Globus pallidus (tissue), 1 donor: ENCODE data around the gene ITPR1.

Experiments used
- DNase-seq: peaks from one replicate; pipeline ENCODE4 v3.0.0-alpha.2; 2015; ENCODE audit warnings: low spot score

Gene ITPR1

DNA sequence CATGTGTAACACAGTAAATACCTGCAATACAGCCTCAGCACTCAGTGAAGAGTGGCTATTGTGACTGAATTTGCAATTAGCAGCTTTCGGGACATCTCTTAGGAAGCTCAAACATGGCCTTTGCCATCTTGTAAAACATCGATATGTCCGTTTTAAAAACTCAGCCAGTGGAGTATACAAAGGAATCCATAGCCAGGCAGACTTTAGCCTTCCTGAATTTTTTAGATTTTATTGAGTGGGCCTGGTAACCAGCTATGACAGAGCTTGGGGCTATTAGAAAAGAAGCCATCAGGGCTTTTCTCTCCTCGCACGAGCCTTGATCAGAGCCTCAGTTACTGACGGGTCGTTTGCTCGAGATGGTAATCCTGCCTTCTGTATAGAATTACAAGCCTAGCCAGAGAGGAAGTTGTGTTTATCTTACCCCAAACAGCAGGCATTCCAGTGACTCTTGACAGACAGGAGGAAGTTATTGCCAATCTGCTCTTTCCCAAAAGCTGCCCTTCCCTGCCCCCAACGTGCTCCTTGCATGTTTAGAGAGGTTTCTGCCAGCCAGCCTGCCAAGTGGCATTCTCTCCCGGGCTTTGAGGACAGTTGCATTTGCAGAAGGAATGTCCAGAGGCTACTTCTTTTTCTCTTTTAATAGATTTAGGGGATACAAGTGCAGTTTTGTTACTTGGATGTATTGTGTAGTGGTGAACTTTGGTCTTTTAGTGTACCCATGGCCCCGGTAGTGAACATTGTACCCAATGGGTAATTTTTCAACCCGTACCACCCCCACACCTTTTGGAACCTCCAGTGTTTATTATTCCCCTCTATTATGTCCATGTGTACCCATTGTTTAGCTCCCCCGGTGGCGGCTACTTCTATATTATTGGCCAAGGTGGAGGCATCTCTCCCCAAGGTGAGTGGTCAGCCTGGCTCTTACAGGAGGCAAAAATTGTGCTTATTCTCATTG is 40.6 kb downstream of the ITPR1 start:
- no peak for DNase-seq

DNA sequence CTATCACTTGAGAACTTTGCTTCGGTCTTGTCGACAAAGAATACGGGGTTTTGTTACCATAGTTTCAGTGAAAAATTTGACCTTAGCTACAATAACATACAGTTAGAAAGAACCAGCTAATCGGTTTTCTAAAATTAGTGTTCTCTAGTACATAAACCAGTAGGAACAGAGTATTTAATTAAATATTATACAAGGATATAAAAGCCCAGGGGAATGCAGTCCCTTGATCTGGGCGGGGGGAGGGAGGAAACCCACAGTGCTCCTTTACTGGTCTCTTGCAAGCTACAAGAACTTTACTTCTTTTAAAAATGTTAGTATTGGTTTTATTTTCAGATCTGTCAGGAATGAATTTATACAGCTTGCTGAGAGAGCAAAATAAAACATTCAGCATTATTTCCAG is 41.8 kb downstream of the ITPR1 start:
- DNase-seq = no peak

DNA sequence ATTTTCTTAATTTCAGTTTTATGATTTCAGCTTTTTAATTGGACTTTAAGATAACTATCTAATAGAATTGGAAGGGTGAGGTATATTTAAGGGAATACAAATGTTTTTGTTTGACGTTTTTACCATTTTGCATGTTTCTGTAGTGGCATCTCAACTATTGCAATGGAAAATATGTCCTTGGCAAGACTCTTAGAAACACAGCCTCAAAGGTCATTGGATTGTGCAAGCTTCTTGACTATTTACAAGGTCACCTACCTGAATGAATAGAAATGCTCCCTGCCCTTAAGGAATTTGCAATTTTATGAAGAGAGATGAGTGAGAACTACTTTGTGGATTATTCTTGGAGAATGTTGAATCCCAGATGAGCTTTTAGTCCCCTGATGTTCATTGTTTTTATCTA is 43.1 kb downstream of the ITPR1 start:
- no peak for DNase-seq

DNA sequence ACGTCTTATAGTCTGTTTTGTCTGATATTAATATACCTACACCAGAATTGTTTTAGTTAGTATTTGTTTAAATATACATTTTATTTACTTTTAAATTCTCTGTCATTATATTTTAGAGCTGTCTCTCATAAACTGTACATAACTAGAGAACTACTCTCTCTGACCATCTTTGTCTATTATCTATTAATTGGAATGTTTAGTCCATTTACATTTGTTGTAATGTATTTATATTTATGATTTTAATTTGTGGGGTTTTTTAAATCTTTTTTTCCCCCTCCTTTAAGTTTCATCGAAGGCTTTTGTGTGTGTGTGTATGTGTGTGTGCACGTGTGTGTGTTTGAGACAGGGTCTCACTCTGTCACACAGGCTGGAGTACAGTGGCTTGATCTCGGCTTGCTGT is 47.1 kb downstream of the ITPR1 start:
- DNase-seq = no peak

DNA sequence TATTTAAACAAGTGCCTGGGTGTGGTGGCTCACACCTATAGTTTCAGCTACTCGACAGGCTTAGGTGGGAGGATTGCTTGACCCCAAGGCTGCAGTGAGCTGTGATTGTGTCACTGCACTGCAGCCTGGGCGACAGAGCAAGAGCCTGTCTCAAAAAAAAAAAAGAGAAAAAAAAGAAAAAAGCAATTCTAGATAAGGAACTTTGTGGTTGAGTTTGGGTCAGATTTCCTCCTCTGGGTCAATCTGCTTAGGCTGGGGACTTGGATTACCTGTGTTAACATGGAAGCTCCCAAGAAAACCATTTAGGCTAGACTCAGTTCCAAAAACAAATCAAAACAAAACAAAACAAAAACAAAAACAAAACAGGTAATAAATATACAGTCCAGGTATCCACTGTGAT is 50.0 kb downstream of the ITPR1 start:
- DNase-seq = no peak

DNA sequence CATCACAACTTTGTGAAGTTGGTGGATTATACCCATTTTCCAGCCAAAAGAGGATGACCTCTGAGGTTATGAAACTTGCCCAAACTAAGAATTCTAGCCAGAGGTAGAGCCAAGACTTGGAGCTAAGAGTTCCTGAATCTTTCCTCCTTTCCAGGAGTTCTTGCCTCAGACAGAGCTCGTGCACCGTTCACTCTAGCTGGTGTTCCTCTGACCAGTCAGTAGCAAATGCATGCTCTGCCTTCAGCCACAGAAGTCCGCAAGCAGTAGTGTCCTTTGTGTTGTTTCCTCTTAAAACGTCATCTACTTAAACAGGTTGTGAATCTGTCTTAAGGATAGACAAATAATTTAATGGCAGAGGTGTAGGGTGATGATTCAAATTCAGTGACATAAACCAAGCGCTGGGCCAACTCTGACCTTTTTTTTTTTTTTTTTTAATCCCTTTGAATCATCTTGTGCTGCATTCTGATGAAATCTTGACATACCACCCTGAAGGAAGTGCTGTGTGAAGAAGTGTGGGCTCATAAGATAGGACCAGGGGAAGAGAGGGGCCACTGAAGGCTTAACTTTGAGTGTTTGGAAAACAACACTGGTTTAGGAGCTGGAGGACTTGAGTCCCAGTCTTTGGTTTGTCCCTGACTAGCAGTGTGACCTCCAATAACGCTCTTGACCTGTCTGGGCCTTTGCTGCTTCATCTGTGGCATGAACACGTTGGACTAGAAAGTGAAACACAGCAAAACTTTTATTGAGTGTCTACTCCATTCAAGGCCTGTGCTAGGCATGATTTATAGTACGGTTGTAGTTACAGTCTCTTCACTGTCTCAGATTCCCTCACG is 53.4 kb downstream of the ITPR1 start:
- no peak for DNase-seq

DNA sequence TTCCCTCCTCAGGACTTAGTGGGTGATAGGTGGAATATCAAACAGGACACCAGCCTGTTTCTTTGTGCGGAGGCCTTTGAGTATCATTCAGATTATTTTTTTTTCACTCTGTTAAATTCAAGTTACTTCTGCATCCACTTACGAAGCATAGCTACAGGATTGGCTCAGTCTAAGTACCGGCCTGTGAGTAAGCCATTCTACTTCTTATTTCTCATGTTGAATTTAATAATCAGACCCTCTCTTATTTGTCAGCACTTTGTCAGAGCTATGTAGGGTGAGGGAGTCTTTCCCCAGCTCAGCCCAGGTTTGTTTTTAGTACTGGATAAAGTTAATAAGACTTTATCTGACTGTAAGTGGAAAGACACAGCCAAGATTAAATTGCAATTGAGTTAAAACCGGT is 54.7 kb downstream of the ITPR1 start:
- no peak for DNase-seq

DNA sequence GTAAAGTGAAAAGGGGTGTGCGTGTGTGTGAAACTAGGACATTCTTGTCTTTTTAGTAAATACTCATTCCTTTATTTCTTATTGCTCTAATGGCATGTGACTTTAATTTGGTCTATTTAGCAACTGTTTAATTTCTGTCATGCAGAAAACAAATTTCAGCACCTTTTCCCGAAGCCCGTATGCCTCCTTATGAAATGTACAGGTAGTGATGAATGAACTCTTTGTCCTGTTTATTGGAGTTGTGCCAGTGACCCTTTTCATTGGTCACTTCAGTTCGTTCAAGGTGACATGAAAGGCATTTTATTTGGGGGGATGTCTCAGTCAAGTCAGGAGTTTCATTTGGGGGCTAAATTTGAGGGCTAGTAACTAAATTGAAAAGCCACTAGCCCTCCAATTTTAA is 55.2 kb downstream of the ITPR1 start:
- DNase-seq = no peak

DNA sequence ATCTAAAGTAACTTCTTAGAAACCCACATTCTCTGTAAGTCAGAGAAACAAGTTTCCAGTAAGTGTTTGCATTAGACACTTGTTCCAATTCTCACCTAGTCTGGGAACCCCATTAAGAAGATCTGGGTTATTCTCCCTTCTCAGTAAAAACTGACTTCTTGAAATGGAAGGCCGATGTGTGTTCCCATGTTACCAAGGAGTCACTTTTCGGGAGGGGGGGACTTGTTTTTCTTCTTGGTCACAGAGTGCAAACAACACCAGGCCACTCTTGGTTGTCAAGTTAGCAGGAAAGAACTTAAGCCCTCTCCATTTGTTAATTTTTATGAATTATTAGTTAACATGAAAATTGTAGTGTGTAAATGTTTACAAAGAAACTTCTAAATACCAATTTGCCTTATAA is 55.6 kb downstream of the ITPR1 start:
- DNase-seq = no peak

DNA sequence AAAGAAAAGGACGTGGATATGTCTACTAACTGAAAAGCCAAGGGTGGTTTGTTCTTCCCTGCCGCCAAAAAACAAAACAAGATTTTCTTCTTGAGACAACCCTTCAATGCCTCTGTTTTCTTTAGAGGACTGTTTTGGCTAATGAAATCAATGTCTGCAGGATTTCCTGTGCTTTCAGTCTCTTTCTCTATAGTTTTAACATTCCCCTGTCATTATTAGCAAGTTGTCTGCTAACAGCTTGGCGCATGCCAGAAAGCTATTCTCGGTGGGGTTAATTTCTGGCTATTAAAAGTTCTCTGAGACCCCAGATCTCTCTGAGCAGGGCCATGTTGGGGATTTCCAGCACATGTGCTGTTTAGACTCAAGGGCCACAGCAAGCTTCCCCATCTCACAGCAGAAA is 56.7 kb downstream of the ITPR1 start:
- no peak for DNase-seq

DNA sequence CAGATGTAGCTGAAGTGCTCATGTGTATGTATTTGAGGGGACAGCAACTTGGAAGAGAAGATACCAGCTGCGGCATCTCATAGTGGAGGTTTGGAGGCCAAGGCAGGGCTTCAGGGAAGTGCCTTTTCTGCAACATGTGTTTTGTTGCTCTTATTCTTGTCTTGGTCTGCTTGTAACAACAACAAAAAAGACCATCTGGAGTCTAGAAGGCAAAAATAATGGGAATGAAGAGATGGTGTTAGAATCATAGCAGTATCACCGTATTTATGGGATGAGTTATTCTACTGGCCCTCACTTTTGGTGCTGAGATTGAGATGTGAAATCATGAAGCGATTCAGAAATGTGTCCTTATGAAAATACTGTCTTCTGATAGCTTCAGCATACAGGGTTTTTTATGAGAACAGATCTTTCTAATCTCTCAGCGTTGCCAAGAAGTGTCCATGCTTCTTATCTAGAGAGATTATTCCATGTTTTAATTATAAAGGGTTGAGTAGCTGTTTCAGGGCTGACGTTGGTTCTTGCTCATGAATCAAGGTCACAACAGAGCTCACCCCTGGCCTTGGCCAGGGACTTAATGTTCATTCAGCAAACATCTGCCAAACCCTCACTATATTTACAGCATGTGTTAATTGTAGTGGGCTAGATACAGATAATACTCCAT is 58.0 kb downstream of the ITPR1 start:
- DNase-seq = no peak

DNA sequence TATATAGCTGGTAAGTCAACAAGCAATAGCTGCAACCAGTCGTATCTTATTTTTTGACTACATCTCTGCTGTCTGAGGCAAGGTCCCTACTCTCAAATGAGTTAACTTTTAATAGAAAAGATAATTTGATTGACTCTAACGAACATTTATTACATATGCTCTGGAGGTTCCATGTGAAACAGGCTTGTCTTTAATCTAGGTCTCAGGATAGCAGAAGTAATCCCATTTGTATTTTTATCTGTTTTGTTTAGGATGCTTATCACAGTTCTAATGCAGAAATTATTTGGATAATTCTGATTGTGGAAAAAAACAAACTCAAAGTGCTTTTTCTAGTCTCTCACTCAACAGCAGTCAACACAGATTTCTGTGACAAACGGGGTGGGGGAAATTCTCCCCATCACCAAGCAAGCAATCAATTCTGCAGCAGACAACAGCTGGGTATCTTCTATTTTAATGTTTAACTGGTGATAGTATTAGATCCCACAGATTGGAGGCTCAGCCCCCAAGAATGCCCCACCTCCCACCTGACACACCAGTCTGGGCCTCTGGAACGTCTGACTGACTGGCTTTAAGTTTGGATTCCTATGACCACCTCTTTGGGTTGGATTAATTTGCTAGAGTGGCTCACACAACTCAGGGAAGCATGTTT is 58.8 kb downstream of the ITPR1 start:
- DNase-seq = no peak

DNA sequence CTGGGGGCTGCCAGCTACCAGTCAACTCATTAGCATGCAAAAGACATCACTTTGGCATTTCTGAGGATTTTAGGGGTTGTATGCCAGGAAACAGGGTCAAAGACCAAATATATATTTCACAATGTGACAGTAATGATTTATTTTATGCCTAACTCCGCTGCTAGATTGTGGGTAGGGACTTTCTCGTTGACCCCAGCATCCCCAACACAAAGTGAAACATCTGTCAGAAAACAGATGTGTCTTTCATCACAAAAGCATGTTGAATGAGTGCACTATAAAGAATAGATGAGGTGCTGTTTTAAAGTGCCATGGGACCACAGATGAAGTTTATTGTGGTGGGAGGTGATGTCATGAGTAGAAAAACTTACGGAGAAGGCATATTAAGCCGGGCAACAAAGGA is 59.7 kb downstream of the ITPR1 start:
- no peak for DNase-seq

DNA sequence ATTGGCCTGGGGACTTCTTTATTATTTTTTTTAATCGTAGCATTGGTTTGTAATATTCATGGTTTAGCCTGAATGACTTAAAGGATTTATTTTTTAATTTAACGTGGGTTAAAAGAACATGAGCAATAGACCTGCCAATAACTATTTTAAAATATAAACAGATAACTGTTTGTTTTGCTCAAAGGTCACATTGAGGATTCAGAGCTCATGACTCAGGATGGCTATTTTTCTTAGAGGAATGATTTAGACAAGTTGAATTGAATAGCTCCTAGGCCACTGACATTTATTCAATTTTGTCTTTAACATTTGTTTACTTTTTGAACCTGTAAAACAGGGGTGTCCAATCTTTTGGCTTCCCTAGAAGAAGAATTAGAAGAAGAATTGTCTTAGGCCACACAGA is 68.5 kb downstream of the ITPR1 start:
- no peak for DNase-seq

DNA sequence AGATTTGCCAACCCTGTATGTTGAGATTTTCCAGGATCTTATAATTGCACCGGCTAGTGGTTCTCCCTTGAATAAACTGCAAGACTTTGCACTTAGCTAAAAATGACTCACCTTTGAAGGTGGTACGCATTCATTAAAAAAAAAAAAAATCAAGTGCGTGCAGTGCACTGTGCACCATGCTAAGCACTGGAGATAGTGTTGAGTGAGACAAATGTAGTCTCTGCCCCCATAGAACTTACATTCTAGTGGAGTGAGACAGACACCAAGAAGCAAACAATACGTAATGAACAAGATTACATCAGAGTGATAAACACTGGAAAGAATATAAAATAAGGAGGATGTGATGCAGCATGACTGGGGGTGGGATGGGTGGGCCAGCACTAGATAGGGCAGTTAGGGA is 69.4 kb downstream of the ITPR1 start:
- no peak for DNase-seq

DNA sequence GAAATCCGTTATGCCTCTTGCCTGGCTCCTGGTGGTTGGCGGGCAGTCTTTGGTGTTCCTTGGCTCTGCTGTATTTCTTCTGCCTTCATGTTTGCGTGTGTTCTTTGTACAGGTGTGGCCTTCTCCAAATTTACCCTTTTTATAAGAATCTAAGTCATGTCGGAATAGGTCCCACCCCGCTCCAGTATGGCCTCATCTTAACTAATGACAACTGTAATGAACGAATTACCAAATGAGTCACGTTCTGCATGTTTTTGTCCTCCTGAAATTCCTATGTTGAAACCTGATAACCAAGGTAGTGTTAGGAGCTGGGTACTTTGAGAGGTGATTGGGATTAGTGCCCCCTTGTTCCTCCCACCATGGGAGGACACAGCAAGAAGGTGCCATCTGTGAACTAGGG is 71.1 kb downstream of the ITPR1 start:
- no peak for DNase-seq

DNA sequence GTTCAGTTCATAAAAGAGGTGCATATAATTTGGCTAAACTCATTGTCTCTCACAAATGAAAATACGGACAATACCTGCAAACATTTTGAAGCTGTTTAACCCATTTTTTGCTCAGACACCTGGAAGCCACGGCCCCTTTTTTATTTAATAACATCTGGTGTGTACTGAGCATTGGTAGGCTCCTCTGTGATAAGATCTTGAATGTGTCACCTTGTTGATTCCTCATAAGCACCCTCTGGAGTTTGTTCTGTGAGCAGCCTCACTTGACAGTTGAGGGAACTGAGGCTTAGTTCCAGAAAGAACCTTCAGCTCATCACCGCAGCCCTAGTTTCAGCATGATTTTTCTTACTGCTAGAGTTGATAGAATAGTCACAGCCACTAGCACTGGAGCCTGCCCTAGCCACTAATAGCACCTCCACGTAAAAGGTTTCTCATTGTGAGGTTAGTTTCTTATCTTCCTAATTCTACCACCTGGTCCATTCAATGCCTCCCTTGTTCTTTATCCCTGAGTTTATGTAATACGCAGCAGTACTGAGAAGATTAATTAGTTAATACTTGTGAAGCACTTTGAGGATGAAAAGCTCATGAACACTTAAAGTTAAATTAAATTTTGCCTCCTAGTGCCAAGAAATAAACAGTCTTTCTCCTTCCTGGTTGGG is 71.9 kb downstream of the ITPR1 start:
- no peak for DNase-seq

DNA sequence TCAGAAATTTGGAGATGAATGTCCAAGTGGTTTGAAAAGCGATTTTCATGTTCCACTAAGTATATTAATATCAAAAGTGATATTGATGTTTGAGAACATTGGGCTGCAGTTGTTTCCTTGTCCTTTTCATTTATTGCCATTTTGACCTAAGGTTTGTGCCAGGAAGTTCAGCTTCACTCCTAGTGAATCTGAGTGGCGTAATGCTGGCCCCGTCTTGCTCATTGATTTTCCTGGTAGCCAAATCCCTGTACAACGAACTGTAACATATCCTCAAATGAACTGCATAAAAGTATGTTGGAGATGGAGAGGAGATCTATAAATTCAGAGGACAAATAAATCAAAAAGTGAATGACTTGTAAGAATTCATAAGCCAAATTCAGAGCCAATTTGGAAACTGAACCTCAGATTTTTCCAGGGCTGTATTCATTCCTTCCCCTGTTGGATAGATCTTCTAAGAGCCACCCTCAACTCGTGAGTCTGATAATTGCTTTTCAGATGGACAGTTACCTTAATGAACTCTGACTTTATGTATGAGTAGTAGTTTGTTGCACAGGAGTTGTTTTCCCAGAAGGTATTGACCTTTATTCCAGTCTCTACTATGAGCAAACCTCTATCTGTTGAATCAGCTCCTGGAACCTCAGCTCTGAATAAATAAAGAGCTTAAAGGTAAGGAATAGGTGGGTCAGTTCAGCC is 72.8 kb downstream of the ITPR1 start:
- no peak for DNase-seq

DNA sequence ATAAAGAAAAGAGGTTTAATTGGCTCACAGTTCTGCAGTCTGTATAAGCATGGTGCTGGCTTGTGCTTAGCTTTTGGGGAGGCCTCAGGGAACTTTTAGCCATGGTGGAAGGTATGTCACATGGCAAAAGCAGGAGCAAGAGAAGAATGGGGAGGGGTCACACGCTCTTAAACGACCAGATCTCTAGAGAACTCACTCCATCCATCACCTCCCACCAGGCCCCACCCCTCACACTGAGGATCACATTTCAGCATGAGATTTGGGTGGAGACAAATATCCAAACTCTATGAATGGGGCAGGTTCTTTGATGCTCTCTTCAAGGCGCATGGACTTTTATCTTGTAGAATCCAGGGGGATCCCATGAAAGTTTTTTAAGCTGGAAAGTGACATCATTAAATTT is 75.7 kb downstream of the ITPR1 start:
- no peak for DNase-seq

DNA sequence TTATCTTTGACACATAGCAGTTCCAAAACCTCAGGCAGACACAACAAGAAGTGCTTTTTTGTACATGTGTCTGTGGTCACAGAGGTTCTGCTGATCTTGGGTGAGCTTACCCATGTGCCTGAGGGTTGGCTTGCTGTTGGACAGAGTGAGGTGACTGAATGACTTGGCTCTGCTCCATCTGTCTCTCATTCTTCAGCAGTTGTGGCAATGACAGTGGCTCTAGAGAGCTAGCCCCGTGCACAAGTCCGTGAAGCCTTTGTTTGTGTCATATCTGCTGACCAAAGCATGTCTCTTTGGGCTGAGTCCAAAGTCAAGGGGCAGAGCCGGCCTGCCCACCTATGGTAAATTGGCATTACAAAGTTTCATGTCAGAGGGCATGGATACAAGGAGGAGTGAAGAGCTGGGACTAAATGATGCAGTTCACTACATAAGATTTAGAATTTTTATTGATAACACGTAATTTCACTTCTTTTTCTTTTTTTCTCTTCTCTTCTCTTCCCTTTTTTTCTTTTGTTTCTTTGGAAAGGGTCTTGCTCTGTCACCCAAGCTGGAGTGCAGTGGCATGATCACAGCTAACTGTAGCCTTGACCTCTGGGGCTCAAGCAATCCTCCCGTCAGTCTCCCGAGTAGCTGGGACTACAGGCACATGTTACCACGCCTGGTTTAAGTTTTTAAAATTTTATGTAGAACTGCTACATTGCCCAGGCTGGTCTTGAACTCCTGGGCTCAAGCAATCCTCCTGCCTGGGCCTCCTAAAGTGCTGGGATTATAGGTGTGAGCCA is 77.9 kb downstream of the ITPR1 start:
- DNase-seq = peak; percentile 10
